ENCODE data around the gene SLC27A3.
"Not testable (repeated sequence)": the region's sequence is repeated elsewhere in the genome, so short reads cannot be mapped to it uniquely, and the experiment has no call there.

SLC27A3 gene

DNA sequence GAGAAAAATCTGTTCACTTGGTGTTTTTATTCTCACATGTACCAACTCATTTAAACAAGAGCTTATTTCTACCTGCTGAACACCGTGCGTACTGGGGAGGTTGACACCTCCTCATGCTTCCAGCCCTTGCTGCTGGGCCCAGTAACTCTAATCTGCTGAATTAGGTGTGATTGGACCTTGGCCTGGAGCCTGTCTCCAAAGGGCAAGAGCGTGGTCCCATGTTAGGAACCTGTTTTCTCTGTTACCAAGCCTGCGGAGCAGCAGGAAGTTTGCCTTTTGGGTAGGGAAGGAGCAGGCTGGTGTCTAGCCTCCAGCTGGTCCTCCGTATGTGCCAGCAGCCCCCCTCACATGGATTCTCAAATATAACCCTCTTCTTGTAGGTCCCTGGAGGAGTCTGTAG, 10.9 kb upstream of the SLC27A3 start:
- no peak for FAIRE-seq

DNA sequence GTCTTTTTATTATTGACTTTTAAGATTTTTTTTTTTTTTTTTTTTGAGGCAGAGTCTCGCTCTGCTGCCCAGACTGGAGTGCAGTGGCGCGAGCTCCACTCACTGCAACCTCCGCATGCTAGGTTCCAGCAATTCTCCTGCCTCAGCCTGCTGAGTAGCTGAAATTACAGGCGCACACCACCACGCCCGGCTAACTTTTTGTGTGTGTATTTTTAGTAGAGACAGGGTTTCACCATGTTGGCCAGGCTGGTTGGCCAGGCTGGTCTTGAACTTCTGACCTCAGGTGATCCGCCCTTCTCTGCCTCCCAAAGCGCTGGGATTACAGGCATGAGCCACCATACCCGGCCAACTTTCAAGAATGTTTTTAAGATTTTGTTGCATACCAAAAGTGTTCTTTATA, 8.5 kb upstream of the SLC27A3 start:
- FAIRE-seq: not testable (repeated sequence)

DNA sequence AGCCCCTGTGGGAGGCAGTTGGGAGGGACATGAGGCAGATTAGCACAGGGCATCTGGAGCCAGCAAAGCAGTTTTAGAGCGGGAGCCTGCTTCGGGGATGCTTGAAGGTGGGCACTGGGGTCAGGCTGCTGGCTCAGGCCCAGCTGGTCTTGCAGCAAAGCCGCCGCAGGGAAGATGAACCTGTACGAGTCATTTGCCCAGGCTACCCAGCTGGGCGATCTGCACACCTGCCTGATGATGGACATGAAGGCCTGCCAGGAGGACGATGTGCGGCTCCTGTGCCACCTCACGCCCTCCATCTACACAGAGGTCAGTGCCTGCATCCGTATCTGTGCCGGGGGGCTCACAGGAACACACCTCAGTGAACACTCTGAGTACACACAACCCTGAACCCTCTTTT, 7.7 kb upstream of the SLC27A3 start:
- no peak for FAIRE-seq

DNA sequence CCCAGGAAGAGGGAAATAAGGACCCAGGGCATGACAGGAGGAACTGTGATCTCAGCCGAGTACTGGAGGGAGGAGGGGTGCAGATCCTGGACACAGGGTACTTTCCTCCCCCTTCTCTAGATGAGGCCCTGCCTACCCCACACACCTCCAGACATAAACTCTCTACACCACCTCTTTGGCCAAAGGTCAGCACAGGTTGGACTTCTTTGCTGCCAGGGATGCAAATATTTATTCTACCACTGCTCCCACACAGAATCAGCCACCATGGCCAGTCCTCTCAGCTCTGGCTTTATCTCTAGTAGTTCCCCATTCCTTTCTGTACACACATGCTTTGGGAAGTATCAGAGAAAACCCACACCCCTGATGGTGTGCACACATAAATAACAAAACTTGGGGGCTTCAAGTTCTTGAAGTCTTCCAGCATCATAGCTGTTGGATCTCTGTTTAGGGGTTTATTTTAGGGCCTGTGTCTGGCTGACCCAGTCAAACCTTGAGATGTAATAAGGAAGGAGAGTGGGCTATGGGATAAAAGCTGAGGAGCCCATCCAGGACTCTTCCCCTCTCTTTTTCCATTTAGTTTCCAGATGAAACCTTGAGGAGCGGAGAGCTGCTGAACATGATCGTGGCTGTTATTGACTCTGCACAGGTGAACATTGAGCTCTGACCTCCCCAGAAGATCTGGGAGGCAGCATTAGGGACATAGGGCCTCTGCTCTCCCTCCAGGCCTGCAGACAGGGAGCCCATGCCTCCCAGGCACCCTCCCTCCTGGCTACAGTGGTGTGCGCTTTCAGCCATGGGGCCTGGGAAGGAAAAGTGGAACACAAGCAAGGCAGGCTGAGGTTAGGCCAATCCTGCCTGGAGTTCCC, 6.7 kb upstream of the SLC27A3 start:
- FAIRE-seq: no peak

DNA sequence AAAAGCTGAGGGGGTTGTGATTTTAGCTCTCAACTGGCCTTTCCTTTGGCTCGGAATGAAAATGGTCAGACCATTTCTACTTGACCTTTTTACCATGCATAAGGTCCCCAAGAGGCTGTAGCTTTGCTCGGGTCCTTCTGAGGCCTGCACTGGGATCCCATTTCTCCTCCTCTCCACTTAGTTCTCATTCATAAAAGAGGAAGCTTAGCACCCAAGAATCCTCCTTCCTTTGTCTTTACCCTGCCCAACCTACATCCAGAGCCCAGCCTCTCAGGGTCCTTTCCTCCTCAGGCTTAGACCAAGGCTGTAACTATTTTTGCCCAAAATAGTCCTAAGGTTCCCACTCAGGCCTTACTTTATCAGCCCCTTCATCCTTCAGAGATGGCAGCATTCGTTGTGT, 6.0 kb upstream of the SLC27A3 start:
- FAIRE-seq: no peak

DNA sequence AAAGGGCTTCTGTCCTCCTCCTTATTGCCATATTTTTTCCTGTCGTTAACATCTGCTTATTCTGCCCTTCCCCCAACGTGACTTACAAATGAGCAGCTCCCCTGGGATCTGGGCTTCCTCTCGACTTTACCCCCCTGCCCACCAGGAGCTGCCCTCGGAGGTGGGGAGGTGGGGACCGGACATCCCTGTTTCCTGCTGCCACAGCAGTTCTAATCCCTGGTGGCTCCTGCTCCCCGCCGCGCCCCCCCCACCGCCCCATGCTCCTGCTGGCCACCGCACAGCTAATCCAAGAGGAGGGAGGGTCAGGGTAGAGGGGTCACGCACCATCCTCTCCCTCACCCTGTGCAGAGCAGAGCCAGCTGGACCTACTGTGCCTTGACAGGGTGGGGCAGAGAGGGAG, 4.4 kb upstream of the SLC27A3 start:
- FAIRE-seq: no peak

DNA sequence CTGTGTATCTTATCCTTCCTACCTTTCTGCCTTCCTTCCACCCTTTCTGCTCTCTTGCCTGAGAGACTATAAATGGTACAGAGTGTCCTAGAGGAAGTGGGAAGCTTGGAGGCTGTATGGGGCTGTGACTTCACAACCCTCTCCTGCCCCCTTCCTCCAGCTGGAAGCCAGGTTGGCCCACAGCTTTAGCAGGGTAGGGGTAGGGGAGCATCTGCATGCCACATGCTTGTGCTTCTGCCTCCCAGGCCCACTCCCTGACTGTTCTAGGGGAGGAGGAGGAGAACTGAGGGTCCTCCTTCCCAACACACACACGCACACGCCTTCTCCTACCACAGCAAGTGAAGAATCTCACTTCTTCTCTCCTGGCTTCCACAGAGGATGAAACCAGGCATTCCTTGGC, 3.9 kb upstream of the SLC27A3 start:
- FAIRE-seq: no peak

DNA sequence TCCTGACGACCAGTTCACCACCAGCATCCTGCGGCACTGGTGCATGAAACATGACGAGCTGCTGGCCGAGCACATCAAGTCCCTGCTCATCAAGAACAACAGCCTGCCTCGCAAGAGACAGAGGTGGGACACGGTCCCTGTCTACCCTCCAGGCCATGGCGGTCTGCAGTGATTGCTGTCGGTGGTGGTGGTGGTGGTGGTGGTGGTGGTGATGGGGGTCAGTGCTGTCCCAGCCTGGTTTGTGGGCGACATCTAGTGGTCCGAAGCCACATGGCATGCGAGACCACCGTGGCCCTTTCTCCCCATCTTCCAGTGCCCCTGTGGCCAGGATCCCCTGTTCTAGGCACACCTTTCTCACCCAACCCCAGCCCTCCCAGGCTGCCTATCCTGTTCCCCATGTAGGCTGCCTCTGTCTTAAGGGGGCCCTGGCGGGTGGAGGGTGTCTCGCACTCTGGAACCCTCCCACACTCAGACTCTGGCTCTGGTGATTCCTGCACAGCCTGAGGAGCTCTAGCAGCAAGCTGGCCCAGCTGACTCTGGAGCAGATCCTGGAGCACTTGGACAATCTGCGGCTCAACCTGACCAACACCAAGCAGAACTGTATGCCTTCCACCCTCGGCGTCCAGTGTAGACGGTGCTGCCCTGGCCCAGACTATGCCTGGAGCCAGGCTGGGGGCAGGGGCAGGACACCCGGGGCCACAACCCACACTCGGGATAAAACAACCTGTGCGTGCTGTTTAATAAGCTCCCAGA, 3.2 kb upstream of the SLC27A3 start:
- no peak for FAIRE-seq

DNA sequence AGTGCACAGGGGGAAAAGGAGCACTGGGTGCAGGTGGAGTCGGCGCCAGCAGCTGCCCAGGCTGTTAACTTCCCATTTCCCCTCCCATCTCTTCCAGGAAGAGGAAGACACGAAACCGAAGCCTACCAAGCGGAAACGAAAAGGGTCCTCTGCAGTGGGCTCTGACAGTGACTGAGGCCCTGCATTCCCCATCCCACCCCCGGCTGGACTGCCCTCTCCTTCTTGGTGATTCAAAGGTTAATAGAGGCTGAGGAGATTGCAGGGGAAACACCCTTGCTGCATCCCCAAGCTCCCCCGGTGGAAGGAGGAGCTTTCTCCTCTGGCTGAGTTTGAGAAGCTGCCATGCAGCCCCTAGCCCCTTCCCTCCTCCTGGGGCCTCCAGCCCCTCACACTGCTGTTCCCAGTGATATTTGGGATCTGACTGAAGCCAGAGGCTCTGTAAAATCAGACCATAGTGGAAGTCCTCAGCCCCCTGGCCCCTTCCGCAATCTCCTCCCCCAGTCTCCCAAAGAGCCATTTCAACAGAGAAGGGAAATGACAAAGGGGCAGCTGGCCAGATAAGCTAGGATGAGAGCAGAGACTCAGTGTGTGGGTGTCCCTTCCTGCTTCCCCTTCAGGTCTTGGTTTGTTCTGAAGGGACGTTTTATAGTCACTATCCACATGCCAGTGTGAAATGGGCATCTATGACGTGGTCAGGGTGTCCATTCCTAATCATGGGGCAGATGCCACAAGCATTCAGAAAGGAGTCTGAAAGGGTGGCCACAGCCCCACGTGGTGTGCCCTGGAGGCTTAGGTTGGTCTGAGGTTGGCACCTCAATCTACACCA, 1.9 kb upstream of the SLC27A3 start:
- FAIRE-seq: no peak

DNA sequence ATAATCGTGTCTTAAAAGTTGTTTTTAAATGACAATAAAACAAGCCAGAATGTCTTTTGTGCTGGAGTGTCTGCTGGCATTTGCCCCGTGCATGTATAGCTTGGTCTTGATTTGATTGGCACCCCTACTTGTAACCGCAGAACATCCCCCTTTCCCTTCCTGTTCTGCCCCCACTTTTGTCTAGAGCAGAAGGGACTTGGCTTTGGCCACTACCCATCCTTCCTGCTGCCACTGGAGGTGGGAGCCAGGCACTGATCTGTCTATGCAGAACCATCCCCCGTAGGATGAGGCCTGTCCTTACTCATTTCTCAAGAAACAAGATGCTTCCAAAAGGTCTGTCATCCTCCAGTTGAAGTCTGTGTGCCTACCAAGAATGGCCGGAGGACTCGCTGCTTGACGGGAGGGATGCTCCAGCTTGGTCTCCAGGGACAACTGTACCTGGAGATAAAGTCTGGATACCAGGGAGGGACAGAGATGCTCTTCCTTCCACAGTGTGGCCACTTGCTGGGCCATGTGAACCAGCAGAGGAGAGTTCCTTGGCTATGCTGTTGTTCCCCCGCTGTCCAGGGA, 1.1 kb upstream of the SLC27A3 start:
- no peak for FAIRE-seq

DNA sequence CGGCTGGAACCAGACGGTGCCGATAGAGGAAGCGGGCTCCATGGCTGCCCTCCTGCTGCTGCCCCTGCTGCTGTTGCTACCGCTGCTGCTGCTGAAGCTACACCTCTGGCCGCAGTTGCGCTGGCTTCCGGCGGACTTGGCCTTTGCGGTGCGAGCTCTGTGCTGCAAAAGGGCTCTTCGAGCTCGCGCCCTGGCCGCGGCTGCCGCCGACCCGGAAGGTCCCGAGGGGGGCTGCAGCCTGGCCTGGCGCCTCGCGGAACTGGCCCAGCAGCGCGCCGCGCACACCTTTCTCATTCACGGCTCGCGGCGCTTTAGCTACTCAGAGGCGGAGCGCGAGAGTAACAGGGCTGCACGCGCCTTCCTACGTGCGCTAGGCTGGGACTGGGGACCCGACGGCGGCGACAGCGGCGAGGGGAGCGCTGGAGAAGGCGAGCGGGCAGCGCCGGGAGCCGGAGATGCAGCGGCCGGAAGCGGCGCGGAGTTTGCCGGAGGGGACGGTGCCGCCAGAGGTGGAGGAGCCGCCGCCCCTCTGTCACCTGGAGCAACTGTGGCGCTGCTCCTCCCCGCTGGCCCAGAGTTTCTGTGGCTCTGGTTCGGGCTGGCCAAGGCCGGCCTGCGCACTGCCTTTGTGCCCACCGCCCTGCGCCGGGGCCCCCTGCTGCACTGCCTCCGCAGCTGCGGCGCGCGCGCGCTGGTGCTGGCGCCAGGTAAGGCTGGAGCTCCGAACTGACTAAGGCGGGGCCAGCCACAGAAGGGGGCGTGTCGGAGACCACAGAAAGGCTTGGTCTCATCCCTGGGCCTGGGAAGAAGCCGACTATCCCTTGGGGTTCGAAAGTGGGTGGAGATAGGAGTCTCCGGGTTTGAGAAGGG, 486 bp downstream of the SLC27A3 start:
- FAIRE-seq: no peak

DNA sequence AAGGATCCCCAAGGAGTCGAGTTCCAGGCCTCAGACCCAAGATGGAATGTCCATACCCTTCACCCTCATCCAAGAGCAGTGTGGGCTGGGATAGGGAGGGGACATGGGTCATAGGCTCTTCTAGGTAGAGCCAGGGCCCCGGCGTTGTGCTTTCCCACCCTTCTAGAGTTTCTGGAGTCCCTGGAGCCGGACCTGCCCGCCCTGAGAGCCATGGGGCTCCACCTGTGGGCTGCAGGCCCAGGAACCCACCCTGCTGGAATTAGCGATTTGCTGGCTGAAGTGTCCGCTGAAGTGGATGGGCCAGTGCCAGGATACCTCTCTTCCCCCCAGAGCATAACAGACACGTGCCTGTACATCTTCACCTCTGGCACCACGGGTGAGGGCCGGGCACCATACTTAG, 1.1 kb downstream of the SLC27A3 start:
- no peak for FAIRE-seq

DNA sequence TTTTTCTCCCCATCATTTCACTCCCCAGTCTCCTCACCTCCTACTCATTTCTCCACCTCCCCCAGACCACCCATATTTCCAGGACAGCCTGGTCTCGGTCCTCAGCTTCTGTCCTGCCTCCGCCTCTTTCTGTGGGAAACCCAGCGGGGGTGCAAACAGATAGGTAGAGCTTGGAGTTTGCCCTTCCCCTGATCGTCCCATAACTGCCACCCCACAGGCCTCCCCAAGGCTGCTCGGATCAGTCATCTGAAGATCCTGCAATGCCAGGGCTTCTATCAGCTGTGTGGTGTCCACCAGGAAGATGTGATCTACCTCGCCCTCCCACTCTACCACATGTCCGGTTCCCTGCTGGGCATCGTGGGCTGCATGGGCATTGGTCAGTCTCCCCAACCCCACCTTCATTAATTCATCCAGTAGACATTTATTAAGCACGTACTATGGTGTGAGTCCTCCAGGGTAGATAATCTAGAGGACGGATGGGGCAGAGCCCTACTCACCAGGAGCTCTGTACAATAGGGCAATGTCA, 1.7 kb downstream of the SLC27A3 start:
- FAIRE-seq: no peak

DNA sequence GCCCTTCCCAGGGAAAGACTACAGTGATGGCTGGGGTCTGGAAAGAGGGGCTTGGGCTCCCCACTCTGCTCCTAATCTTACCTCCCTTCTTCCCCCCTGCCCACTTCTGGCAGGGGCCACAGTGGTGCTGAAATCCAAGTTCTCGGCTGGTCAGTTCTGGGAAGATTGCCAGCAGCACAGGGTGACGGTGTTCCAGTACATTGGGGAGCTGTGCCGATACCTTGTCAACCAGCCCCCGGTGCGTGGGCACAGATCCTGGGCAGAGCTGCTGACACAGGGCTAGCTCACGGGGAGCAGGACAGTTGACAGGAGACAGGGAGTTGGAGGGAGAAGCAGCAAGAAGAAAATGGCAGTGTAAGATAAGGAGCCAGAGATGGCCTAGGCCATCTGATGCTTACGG, 2.4 kb downstream of the SLC27A3 start:
- FAIRE-seq: no peak

DNA sequence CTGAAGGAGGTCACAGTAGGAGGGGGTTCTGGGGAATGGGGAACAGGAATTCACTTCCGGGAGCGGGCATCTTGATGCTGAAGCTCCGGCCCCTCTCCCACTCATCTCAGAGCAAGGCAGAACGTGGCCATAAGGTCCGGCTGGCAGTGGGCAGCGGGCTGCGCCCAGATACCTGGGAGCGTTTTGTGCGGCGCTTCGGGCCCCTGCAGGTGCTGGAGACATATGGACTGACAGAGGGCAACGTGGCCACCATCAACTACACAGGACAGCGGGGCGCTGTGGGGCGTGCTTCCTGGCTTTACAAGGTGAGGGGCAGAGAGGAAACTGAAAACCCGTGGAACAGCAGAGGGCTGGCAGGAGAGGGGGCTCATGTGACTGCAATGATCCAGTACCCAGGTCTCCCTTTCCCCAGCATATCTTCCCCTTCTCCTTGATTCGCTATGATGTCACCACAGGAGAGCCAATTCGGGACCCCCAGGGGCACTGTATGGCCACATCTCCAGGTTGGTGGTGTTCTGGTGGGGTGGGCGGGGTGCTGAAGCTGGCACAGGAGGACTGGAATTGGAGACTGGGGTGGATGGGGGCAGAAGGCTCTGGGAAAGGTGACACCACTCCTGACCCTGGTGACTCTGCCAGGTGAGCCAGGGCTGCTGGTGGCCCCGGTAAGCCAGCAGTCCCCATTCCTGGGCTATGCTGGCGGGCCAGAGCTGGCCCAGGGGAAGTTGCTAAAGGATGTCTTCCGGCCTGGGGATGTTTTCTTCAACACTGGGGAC, 3.0 kb downstream of the SLC27A3 start:
- no peak for FAIRE-seq

DNA sequence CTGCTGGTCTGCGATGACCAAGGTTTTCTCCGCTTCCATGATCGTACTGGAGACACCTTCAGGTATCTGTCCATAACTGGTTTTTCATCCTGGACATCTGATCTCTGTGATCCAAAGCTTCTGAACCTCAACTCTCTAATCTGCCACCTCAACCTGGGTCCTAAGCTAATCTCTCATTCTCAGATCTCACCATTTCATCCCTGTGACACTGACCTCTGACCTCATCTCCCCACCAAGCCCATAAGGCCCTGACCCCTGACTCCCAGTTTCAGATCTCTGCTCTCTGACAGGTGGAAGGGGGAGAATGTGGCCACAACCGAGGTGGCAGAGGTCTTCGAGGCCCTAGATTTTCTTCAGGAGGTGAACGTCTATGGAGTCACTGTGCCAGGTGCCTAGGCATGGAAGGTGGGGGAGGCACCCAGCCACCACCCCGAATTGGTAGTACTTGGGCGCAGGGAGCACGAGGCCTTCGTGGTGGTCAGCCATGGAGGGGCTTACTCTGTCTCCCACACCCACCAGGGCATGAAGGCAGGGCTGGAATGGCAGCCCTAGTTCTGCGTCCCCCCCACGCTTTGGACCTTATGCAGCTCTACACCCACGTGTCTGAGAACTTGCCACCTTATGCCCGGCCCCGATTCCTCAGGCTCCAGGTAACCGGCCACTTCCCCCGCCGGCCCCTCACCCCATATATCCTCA, 3.8 kb downstream of the SLC27A3 start:
- FAIRE-seq: no peak

DNA sequence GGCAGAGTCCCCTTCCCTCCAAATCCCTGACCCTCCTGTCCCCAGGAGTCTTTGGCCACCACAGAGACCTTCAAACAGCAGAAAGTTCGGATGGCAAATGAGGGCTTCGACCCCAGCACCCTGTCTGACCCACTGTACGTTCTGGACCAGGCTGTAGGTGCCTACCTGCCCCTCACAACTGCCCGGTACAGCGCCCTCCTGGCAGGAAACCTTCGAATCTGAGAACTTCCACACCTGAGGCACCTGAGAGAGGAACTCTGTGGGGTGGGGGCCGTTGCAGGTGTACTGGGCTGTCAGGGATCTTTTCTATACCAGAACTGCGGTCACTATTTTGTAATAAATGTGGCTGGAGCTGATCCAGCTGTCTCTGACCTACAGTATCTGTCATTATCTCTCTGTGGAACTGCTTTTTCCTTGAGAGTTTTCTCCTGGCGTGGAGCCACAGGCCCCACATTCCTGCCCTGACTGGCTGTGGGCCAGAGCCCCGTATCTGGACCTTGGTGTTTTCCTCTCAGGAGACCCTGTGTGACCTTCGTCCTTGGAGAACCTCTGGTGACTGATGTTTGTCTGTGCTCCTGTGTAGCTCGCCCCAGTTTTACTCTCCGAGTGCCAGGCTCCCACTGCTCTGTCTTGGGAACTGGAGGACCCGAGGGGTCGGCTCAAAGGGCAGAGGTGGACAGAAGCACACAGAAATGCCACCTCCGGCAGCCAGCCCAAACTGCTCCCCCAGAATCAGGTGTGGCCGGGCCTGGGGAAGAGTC, 4.8 kb downstream of the SLC27A3 start:
- FAIRE-seq: no peak

DNA sequence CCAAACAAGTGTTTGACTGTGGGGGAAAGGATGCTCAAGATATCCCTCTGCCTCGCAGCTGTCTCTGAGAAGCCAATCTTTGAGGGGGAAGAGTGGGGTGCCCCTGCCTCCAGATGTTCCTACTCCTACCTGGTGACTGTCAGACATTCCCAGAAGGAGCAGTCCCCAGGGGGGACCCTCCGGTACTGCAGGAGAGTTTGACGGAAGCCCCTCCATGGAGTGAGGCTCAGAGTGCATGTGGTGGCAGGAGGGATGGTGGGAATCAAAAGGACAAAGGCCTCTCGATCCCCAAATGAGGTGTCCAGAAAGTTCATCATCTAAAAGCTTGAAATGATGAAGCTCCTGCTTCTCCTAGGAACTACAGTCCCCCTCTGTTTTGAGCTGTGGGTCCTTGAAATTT, 5.3 kb downstream of the SLC27A3 start:
- no peak for FAIRE-seq

DNA sequence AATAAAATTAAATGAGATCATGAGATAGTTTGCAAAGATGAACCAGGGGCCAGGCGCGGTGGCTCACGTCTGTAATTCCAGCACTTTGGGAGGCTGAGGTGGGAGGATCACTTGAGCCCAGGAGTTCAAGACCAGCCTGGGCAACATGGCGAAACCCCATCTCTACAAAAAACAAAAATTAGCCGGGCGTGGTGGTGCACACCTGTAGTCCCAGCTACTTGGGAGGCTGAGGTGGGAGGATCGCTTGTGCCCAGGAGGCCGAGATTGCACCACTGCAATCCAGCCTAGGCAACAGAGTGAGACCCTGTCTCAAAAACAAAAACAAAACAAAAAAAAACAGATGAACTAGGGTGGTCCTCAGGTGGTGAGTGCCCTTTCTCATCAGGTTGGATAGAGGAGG, 7.4 kb downstream of the SLC27A3 start:
- not testable (repeated sequence) for FAIRE-seq
